Mesendoderm (in vitro differentiated cells): ENCODE measurements around the gene RNF214.
"Not testable (repeated sequence)": the region's sequence is repeated elsewhere in the genome, so short reads cannot be mapped to it uniquely, and the experiment has no call there.

ENCODE experiments used
- DNase-seq: peaks from one replicate; pipeline ENCODE4 v3.0.0; 2013
- H2AK5ac ChIP-seq: 2 replicates; pipeline ENCODE4 v1.6.1; 2013; ENCODE audit warnings: low read length, inconsistent platforms
- H2BK120ac ChIP-seq: 2 replicates; pipeline ENCODE4 v1.6.1; 2013; ENCODE audit warnings: low read depth, mild to moderate bottlenecking, low read length, moderate library complexity, mixed read lengths
- H2BK15ac ChIP-seq: replicated peaks from 2 replicates; pipeline ENCODE4 v1.6.1; 2013; ENCODE audit warnings: low read depth, mild to moderate bottlenecking, moderate library complexity
- H2BK5ac ChIP-seq: 2 replicates; pipeline ENCODE4 v1.6.1; 2013; ENCODE audit warnings: low read length, inconsistent platforms
- H3K18ac ChIP-seq: 2 replicates; pipeline ENCODE4 v1.6.1; 2013; ENCODE audit warnings: mild to moderate bottlenecking, low read length, mixed read lengths
- H3K23ac ChIP-seq: one replicate; pipeline ENCODE4 v1.6.1; 2013; ENCODE audit warnings: low read length
- H3K27ac ChIP-seq: 2 replicates; pipeline ENCODE4 v1.5.1; 2013; ENCODE audit warnings: low read depth, mild to moderate bottlenecking, inconsistent platforms, low read length, moderate library complexity
- H3K27me3 ChIP-seq: 2 replicates; pipeline ENCODE4 v1.6.1; 2013; ENCODE audit warnings: low read length, control low read depth, mild to moderate bottlenecking, inconsistent platforms; ENCODE audit not compliant: insufficient read depth, poor library complexity
- H3K36me3 ChIP-seq: 2 replicates; pipeline ENCODE4 v1.6.1; 2013; ENCODE audit warnings: low read length, inconsistent platforms; ENCODE audit not compliant: control insufficient read depth, insufficient read depth
- H3K4ac ChIP-seq: one replicate; pipeline ENCODE4 v1.6.1; 2013; ENCODE audit warnings: low read depth, mild to moderate bottlenecking, low read length, moderate library complexity
- H3K4me1 ChIP-seq: 2 replicates; pipeline ENCODE4 v1.6.1; 2013; ENCODE audit warnings: low read depth, low read length, inconsistent platforms; ENCODE audit not compliant: control insufficient read depth
- H3K4me2 ChIP-seq: 2 replicates; pipeline ENCODE4 v1.6.1; 2013; ENCODE audit warnings: low read length
- H3K4me3 ChIP-seq: 2 replicates; pipeline ENCODE4 v1.5.1; 2013; ENCODE audit warnings: mild to moderate bottlenecking, low read length
- H3K56ac ChIP-seq: one replicate; pipeline ENCODE4 v1.6.1; 2013; ENCODE audit warnings: low read length
- H3K79me1 ChIP-seq: 2 replicates; pipeline ENCODE4 v1.6.1; 2013; ENCODE audit warnings: low read length, inconsistent platforms
- H3K79me2 ChIP-seq: 2 replicates; pipeline ENCODE4 v1.6.1; 2013; ENCODE audit warnings: mild to moderate bottlenecking, low read length; ENCODE audit not compliant: control insufficient read depth, insufficient read depth
- H3K9ac ChIP-seq: 2 replicates; pipeline ENCODE4 v1.6.1; 2013; ENCODE audit warnings: low read length, inconsistent platforms
- H4K5ac ChIP-seq: one replicate; pipeline ENCODE4 v1.6.1; 2013; ENCODE audit warnings: low read length
- H4K8ac ChIP-seq: one replicate; pipeline ENCODE4 v1.6.1; 2013; ENCODE audit warnings: low read depth, mild to moderate bottlenecking, control low read depth, low read length, moderate library complexity
- WGBS: extraction: QIAGEN DNeasy Blood & Tissue Kit; methylation state at CpG from one replicate; pipeline ENCODE4 v1.1.7; 2013; ENCODE audit warnings: low lambda C conversion rate, missing lambda C conversion rate; ENCODE audit not compliant: insufficient coverage; ENCODE audit errors: extremely low coverage; 5-methylcytosine and 5-hydroxymethylcytosine counted together

RNF214 gene

GRCh38 chr11:117206859-117207258 is 25.6 kb upstream of the RNF214 start:
- not testable (repeated sequence) for H4K5ac ChIP-seq, H2BK15ac ChIP-seq, H3K79me1 ChIP-seq, H3K56ac ChIP-seq, H3K18ac ChIP-seq, H3K36me3 ChIP-seq, H3K27me3 ChIP-seq, H2BK120ac ChIP-seq, H4K8ac ChIP-seq, H3K4me3 ChIP-seq, H3K4ac ChIP-seq, H3K23ac ChIP-seq, H3K4me1 ChIP-seq, H3K4me2 ChIP-seq, H2AK5ac ChIP-seq, H3K27ac ChIP-seq, H3K9ac ChIP-seq, H2BK5ac ChIP-seq
- no CpG with 5 or more reads among the region's 11 CpGs for WGBS
- peak; percentile 56 for DNase-seq
- H3K79me2 ChIP-seq, result peaks cover 17% of the 10 kb centered on the region

GRCh38 chr11:117207481-117207880 is 25.0 kb upstream of the RNF214 start:
- H3K4me1 ChIP-seq, H3K27me3 ChIP-seq, H3K4me3 ChIP-seq, H3K23ac ChIP-seq, H3K18ac ChIP-seq, H2BK5ac ChIP-seq, H3K4me2 ChIP-seq, H3K9ac ChIP-seq, H3K36me3 ChIP-seq, H3K79me1 ChIP-seq, DNase-seq, H2AK5ac ChIP-seq, H2BK15ac ChIP-seq, H4K5ac ChIP-seq, H3K27ac ChIP-seq, H4K8ac ChIP-seq, H3K4ac ChIP-seq, H3K56ac ChIP-seq, H2BK120ac ChIP-seq: not testable (repeated sequence)
- WGBS, result no CpG with 5 or more reads among the region's 5 CpGs
- H3K79me2 ChIP-seq, result peaks cover 11% of the 10 kb centered on the region

GRCh38 chr11:117208710-117209109 is 23.8 kb upstream of the RNF214 start:
- not testable (repeated sequence) for H3K9ac ChIP-seq, H2AK5ac ChIP-seq, H3K56ac ChIP-seq, H2BK15ac ChIP-seq, H2BK5ac ChIP-seq, H3K4ac ChIP-seq, H3K4me2 ChIP-seq, H2BK120ac ChIP-seq, H3K23ac ChIP-seq, H3K4me1 ChIP-seq, H4K5ac ChIP-seq, H3K27ac ChIP-seq, H3K4me3 ChIP-seq, H3K79me1 ChIP-seq, H3K27me3 ChIP-seq, H3K79me2 ChIP-seq, H3K18ac ChIP-seq, H3K36me3 ChIP-seq, H4K8ac ChIP-seq
- WGBS, result no CpG with 5 or more reads among the region's 13 CpGs
- DNase-seq, result peak; percentile 67

GRCh38 chr11:117209351-117210125 is 22.9 kb upstream of the RNF214 start:
- H3K18ac ChIP-seq, H3K4me1 ChIP-seq, H4K5ac ChIP-seq, H3K23ac ChIP-seq, H2AK5ac ChIP-seq, H4K8ac ChIP-seq, H3K27me3 ChIP-seq, H3K36me3 ChIP-seq, H3K79me1 ChIP-seq, H3K4me2 ChIP-seq, H2BK120ac ChIP-seq, H3K4me3 ChIP-seq, H3K27ac ChIP-seq, H3K79me2 ChIP-seq, H3K4ac ChIP-seq, H2BK15ac ChIP-seq, H3K9ac ChIP-seq, H3K56ac ChIP-seq, H2BK5ac ChIP-seq: not testable (repeated sequence)
- peak; percentile 76 for DNase-seq
- WGBS, result no CpG with 5 or more reads among the region's 8 CpGs

- H3K27me3 ChIP-seq, result no peaks in the 10 kb centered on the region
- H3K4me3 ChIP-seq, result no peak overlapping the region
- H3K56ac ChIP-seq, result no peak overlapping the region
- no peak overlapping the region for H2AK5ac ChIP-seq
- DNase-seq, result peak; percentile 31
- H3K27ac ChIP-seq, result no peak overlapping the region
- no peaks in the 10 kb centered on the region for H3K79me2 ChIP-seq
- no peak overlapping the region for H3K18ac ChIP-seq
- H3K4me2 ChIP-seq, result no peak overlapping the region
- no peak overlapping the region for H2BK120ac ChIP-seq
- no peak overlapping the region for H2BK5ac ChIP-seq
- no peak overlapping the region for H3K4ac ChIP-seq
- no CpG with 5 or more reads among the region's 3 CpGs for WGBS
- no peak overlapping the region for H3K9ac ChIP-seq
- no peaks in the 10 kb centered on the region for H3K36me3 ChIP-seq
- no peak overlapping the region for H3K23ac ChIP-seq
- no peak overlapping the region for H2BK15ac ChIP-seq
- H3K79me1 ChIP-seq, result no peaks in the 10 kb centered on the region
- H4K5ac ChIP-seq, result no peak overlapping the region
- no peak overlapping the region for H4K8ac ChIP-seq
- H3K4me1 ChIP-seq, result no peaks in the 10 kb centered on the region
These were observed 21.9 kb upstream of the RNF214 start for GRCh38 chr11:117210620-117211019.
